ENCODE data around the gene MYO7A.

MYO7A gene

DNA sequence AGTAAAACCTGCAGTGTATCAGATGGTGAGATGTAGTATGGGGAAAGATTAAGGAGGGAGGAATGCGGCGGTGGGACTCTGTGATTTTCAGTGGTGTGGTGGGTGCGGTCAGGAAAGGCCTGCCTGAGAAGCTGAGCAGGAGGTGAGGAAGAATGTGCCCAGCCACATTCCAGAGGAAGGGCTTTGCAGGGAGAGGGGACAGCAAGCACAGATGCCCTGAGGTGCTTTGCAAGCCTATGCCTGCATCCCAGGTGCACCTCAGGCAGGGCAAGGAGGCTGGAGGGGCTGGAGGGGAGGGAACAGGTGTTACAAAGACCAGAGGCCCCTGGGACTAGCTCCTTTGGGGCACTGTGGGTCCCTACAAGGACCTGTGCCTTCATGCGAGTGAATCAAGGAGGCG, 42.1 kb downstream of the MYO7A start:
- no peak for DNase-seq

DNA sequence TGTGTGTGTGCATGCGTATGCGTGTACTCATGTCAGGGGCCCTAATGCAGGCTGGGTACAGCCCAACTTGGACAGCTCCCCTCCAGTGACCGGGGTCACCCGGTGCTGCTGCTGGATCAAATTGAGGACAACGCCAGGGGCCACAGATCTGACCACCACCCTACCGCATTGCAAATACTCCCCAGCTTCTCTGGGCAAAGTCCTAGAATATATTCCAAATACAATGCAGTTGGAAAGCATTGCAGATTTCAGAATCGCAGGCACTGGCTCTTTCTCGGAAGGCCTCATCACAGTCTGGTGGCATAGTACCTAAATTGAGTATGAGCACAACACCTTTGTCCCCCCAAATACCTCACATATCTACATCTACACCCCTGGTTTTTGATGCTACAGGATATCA, 43.2 kb downstream of the MYO7A start:
- DNase-seq, result no peak

DNA sequence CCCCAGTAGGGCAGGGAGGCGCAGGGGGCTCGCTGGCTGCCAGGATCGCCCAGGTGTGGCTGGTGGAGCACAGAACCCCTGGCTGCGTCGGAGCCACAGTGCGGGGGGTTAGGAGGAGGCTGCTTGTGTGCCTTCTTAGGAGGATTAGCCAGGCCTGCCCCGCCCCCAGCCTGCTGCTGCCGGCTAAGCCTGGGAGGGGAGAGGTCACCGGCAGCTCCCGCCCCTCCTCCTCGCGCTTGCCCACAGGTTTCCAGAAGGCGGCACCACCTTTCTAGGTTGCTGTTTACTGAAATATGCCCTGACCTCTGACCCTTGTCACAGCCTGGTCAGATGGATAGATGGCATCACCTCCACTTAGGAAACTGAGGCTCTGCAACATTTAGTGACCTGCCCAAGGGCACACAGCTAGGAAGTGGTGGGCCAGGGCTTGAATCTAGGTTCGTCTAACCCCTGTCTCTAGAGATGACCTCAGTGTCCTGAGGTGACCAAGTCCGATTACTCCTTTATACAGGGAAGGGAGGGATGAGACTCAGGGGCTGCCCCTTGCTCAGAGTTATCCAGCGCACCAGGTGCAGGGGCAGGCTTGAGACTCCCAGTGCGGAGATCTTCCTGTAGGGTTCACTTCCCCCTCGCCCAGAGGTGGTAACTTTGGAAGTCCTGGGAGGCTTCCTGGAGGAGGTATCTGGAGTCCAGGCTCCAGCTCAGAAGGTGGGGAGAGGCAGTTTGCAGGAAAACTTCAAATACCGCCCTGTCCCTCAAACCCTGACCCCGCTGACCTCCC, 44.0 kb downstream of the MYO7A start:
- DNase-seq, result no peak

DNA sequence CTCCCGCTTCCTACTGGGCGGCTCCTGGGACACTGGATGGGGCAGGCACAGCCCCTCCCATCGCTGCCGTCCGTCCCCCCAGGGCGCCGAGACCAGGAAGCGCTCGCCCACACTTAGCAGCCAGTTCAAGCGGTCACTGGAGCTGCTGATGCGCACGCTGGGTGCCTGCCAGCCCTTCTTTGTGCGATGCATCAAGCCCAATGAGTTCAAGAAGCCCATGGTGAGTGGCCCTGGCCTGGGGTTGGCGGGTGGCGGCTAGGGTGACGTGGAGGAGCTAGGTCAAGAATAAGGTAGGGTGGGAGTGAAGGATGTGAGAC, 44.6 kb downstream of the MYO7A start:
- no peak for DNase-seq

DNA sequence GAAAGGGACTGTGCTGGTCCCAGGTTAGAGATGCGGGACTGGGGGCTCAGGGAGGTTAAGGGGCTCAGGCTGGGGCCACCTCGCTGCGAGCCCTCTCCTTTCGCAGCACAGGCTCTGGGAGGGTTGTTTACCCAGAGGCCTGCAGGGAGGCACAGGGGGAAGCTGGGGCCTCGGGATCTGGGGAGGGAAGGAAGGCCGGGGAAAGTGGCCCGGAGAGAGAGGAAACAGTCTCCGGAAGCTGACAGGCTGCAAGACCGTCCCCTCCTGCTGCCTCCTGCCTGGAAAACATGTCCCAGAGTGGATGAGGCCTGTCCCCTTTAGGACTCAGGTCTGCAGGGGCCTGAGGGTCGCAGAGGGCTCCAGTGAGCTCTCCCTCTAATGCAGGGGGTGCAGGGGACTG, 45.4 kb downstream of the MYO7A start:
- DNase-seq, result no peak

DNA sequence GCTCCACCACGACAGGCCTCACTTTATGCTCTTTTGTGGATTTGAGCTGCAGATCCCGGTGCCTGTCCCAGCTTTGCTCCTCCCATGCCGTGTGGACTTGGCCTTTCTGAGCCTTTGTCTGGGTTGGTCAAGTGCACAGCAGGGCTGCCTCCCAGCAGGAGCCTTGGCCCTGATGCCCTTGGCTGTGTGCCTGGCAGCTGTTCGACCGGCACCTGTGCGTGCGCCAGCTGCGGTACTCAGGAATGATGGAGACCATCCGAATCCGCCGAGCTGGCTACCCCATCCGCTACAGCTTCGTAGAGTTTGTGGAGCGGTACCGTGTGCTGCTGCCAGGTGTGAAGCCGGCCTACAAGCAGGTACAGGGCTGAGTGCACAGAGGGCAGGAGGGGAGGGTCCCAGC, 46.5 kb downstream of the MYO7A start:
- DNase-seq, result no peak

DNA sequence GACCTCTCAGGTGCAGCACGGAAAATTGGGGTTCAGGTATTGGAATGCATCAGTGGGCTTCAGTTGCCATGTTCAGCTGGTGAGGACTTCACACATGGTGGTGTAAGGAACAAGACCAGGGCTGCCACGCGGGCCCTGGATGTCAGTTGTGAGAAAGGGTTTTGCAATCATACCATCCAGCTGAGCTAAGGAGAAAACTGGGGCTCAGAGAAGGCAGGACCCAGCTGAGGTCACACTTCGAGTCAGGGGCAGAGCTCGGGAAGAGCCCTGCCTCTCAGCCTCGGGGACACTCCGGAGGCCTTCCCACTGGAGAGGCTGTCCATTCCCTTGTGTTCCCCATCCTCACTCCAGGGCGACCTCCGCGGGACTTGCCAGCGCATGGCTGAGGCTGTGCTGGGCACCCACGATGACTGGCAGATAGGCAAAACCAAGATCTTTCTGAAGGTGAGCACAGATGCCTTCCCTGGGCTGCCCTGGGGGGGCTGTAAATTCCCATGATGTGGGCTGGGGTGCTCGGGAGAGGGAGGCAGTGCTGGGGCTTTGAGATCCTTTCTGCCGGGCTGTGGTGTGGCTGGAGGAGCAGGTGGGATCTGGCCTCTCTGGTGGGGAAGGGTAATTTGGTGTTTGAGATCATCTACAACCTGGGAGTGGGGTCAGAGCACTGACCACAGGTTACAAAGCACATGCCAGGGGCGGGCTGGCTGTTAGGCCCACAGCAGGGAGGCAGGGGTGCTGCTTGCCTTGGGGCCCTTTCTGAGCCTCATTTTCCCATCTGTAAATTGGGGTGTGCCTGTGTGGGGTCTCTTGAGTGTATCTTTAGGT, 47.2 kb downstream of the MYO7A start:
- no peak for DNase-seq

DNA sequence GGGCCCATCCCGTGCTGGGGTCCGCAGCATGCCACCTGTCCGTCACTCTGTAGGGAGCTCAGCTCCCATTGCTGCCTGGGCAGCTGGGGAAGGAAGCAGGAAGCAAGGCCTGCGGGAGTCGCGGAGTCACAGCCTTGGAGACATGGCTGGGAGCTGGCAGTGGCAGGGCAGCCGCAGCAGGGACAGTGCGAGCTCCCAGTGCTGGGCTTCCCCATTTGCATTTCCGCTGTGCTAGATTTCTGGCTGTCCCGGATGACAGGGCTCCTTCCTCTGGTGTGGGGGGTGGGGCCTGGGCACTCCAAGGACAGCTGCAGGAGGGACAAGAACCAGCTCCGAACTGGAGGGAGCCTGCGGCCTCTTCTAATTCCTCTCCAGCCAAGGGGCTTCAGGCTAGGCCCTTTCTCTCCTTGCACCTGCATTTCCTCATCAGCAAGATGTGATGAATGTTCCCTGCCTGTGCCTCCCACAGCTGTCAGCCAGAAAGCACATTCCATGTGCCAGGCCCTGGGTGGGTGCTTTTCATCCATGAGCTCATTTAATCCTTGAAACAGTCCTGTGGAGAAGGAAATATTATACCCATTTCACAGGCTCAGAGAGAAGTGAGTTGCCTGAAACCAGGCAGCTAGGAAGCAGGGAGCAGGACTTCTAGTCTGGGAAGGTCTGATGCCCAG, 48.0 kb downstream of the MYO7A start:
- no peak for DNase-seq

DNA sequence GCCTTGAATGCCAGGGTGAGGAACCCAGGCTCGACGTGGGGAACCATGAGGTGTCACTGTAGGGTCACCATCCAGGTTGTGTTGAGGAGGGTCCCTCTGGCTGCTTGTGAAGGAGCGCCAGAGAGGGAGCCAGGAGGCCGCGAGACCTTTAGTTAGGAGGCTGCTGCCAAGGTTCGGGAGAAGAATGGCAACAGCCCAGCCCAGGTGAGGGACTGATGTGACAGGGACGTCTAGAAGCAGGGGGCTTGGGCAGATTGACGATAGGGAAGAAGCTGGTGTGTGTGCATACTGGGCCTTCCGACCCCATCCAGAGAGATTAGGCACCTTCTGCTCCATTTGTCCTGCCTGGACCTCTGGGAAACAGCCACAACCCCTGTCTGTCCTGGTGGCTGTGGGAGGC, 49.0 kb downstream of the MYO7A start:
- no peak for DNase-seq

DNA sequence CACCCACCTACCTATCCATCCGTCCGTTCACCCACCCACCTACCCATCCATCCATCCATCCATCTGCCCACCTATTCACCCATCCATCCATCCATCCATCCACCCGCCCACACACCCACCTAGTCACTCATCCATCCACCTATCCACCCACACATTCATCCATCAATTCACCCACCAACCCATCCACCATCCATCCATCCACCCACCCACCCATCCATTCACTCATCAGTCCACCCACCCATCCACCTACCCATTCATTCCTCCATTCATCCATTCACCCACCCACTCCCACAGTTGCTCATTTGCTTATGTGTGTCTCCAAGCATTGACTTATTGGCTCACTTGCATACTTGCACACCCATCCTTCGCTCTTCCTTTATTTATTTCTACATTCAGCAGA, 50.1 kb downstream of the MYO7A start:
- DNase-seq, result no peak

DNA sequence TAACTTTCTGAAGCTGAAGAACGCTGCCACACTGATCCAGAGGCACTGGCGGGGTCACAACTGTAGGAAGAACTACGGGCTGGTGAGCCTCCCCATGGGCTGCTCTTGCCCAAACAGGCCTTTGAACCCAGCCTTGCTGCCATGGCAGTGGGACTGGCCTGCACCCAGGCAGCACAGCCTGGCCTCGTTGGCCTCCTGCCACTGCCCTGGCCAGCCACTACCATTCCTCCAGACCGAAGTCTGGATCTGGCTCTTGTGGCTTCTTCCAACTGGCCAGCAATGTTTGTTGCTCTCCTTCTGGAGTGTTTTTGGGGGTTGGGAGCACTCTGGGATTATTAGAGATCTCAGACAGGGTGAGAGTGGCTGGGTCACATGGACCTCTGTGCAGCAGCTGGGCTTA, 51.0 kb downstream of the MYO7A start:
- DNase-seq, result no peak

DNA sequence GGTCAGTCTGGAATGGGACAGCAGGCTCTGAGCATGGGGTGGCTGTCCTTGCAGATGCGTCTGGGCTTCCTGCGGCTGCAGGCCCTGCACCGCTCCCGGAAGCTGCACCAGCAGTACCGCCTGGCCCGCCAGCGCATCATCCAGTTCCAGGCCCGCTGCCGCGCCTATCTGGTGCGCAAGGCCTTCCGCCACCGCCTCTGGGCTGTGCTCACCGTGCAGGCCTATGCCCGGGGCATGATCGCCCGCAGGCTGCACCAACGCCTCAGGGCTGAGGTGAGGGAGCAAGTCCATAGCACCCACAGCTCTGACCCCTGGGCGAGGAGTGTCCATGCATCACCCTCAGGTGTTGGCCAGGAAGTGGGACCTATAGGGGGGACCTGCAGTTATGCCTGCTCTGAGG, 51.6 kb downstream of the MYO7A start:
- DNase-seq, result no peak

DNA sequence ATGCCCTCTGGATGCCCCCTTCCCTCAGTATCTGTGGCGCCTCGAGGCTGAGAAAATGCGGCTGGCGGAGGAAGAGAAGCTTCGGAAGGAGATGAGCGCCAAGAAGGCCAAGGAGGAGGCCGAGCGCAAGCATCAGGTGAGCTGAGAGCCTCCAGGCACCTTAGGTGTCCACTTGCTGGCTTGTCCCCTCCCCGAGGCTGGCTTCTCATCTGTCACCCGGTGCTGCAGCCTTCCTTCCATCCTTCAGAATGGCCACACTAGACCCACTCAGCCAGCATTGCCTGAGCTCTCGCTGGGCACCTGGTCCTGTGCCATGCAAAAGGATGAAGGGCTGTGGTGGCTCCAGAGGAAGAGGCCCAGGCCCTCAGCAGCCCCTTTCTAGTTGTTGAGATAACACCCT, 52.3 kb downstream of the MYO7A start:
- no peak for DNase-seq

DNA sequence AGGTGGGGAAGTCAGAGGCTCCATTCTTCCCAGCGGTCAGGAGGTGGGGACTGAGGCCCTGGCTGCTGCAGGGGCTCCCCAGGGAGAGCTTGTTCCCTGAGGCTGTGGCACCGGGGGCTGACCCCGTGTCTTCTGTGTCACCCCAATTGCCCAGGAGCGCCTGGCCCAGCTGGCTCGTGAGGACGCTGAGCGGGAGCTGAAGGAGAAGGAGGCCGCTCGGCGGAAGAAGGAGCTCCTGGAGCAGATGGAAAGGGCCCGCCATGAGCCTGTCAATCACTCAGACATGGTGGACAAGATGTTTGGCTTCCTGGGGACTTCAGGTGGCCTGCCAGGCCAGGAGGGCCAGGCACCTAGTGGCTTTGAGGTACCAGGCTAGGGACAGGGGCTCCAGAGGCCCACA, 53.2 kb downstream of the MYO7A start:
- DNase-seq, result no peak

DNA sequence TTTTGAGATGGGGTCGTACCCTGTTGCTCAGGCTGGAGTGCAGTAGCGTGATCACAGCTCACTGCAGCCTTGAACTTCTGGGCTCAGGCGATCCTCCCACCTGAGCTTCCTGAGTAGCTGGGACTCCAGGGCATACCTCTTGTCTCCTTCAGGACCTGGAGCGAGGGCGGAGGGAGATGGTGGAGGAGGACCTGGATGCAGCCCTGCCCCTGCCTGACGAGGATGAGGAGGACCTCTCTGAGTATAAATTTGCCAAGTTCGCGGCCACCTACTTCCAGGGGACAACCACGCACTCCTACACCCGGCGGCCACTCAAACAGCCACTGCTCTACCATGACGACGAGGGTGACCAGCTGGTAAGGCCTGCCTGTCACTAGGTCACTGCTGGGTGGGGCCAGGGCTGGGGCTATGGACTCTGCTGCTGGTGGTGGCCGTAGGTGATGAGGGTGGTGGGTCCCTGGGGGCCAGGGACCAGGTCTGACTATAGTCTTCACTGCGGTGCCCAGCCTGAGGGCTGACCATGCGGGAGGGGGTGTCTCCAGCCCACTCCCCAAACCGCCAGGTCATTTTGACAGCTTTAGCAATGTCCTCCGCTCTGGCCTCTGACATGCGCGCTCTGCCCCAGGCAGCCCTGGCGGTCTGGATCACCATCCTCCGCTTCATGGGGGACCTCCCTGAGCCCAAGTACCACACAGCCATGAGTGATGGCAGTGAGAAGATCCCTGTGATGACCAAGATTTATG, 53.9 kb downstream of the MYO7A start:
- no peak for DNase-seq

DNA sequence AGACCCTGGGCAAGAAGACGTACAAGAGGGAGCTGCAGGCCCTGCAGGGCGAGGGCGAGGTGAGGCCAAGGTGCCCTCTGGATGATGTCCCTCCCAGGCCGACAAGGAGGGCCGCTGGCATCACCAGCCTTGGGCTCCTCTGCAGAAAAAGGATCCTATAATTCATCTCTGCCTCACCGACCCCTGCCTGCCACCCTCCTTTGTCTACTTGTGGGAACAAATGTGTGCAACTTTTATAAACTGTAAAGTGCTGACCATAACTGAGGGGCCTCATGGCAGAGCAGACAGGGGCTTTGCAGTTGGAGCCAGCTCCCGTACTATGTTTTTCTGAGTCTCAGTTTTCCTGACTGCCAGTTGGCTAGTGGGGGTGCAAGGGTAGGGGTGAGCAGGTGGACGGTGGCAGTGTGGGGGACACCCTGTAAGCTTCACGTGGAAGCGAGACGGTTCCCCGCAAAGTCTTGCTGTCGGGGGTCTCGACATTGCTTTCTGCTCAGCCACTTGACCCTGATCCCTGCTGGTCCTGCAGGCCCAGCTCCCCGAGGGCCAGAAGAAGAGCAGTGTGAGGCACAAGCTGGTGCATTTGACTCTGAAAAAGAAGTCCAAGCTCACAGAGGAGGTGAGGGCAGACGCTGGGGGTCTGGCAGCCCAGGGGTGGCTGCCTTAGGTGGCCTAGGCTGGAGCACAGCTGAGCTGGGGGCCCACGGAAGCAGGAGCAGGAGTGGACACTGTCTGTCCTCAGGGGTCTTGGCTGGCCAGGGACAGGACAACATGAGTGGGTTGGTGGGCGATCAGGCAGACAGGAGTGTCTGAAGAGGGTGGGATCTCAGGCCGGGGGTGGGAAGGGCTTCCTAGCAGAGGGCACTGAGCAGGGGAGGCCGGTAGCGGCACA, 54.7 kb downstream of the MYO7A start:
- DNase-seq, result no peak

DNA sequence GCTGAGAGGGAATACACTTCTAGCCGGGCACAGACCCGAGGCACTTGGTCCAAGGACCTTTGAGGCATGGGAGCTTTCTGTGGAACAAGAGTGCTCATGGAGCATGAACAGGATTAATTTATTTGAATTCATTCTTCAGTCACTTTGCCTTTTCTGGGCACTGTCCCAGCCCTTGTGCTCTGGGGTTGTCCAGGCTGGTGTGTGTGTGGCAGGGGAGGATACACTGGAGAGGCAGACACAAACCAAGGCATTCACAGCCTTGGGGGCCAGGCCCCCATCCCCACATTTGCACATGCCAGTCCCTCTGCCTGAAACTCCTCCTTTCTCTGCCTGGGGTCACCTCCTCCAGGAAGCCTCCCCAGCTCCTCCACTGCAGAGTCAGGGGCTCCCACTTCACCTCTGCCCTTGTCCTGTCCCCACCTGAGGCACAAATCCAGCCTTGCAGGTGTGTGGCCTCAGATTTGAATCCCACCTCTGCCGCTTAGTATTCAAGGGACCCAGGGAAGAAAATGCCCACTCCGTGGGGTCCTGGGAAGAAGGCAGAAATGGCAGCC, 55.5 kb downstream of the MYO7A start:
- no peak for DNase-seq

DNA sequence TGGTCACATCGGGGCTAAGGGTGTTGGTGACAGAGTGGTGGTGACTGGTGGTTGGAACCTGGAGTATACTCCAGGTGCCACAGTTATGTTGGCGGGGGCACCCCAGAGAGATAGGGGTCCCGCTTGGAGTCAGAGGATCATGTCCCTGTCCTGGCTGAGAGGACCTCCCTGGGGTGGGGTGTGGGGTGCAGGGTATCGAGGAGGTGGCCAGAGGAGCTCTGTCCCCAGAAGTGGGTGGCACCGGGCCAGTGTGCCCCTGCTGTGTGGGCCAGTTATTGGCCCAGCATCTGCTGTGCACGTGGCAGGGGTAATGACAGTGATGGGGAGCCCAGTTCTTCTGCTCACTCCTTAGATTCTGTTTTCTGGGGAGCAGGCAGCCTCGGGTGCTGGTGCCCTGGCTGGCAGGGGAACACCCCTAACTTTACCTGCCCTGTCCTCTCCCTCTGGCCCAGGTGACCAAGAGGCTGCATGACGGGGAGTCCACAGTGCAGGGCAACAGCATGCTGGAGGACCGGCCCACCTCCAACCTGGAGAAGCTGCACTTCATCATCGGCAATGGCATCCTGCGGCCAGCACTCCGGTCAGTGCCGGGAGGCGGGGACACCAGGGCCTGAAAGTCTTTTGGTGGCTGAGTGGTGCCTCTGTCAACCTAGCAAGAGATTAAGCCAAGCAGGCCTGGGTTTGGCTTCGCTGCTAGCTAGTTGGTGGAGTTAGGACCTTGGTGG, 56.3 kb downstream of the MYO7A start:
- no peak for DNase-seq

DNA sequence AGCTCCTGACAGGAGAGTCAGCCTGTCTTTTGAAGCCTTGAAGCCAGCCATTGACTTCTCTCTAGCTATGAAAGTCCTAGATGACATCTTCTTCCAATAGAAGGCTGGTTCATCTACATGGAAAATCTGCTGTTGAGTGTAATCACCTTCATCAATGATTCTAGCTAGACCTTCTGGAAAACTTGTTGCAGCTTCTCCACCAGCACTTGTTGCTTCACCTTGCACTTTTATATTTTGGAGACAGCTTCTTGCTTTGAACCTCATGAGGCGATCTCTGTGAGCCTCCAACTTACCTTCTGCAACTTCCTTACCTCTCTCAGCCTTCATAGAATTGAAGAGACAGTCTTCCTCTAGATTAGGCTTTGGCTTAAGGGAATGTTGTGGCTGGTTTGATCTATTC, 58.3 kb downstream of the MYO7A start:
- no peak for DNase-seq

DNA sequence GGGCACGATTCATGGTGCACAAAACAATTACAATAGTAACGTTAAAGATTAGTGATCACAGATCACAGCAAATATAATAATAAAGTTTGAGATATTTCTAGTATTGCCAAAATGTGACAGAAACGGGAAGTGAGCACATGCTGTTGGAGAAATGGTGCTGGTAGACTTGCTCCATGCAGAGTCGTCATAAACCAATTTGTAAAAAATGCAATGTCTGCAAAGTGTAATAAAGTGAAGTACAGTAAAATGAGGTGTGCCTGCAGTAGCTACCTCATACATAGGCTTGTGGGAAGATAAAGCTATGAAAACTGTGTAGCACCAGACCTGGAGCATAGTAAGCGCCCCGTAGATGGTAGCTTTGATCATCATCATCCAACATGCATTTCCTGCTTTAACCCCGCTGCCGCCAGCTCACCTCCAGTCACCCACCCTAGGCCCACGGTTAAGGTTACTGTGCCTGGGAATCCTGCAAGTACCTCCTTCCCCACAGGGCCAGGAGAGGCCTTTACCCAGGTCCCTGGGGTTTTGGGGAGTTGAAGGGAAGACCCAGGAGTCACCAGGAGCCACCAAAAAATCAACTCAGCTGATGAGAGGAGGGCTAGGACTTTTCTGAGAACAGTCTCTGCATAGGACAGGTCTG, 59.2 kb downstream of the MYO7A start:
- DNase-seq, result no peak

Data from activated CD4-positive, alpha-beta T cell treated with anti-CD3 and anti-CD28 coated beads, Interleukin-10, Interleukin-2, amounts not matched to agents 100 ng/mL and 50 ng/mL, durations not matched to agents 16 hours and 8 hours (primary cell).